ENCODE measurements around the gene DCST2.

Gene DCST2

GRCh38 chr1:155008015-155008941, 25.3 kb downstream of the DCST2 start:
- DNase-seq: no peak

DNA sequence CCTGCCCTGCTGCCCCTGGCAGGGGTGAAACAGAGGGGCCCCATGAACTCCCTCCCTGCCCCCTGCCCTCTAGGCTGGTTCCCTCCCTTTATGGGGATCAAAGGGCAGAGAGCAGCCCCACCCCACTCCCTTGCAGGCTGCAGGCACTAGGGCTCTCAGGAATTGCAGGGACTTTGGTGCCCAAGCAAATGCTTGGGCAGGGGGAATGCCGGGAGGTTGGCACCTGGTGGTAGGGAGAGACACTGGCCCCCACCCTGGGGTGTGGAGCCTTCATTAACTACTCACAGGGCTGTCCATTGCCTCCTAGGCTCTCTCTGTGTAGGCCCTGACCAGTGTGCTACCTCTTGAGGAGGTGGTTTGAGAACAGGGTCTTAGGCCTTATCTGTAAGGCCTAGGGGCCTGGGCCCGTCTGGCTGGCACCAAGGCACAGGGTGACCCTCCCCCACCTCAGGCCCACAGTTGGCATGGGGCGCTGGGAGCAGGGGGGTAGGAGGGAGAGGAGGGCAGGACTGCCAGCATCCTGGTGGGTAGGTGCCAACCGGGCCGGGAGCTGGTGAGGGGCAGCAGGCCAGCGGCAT, 26.2 kb downstream of the DCST2 start:
- DNase-seq: no peak

DNA sequence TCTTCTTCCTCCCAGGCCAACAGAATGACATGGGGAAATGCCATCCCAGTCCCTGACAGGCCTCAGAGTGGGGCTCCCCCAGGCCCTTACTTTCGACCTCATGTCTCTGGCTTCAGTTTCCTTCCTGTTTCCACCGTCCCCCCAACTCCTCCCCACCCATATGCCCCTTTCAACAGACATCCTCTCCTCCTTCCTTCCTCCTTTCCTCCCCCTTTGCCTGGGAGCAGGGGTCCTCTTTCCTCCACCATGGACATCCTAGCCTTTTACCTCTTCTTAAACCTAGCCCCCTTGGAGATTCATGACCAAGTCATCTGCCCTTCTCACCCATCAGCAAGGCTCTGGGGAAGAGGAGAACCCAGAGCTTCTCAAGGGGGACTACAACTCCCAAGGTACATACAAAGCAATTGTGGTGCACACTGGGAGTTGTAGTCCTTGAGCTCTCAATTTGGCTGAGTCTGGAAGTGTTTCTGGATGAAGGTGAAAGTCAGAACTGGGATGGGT, 26.9 kb downstream of the DCST2 start:
- peak; percentile 74 for DNase-seq

- no peak for DNase-seq
These were observed 28.2 kb downstream of the DCST2 start for GRCh38 chr1:155005076-155006011.

DNA sequence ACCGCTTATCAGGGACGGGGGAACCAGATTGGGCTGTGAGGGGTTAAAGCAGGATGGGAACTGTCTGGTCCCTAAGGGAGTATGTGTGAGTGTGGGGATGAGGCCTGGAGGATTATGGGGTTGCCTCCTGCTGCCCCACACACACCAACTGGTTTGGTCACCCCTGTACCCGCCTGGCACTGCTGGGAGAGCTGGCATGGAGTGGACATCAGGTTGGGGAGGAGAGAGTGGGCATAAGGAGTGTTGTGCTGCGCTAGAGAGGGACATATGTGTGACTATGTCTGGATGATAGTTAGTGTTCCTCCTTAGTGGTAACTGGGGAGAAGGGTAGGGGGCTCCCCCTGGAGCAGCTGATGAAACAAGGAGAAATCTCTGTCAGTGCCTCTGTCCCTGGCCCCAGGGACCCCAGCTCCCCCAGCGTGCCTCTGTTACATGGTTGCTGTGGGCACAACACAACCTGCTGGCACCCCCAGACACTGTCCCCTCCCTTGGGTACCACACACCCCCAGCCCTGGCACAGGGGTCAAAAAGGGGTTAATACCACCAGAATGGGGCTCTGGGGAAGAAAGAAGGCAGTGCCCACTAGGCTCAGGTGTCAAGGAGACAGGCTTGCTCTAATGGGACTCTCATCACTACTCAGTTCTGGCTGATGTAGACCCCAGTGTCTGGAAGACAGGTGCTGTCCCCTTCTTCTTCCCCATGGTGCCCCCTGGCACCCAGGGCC, 29.1 kb downstream of the DCST2 start:
- DNase-seq: no peak

DNA sequence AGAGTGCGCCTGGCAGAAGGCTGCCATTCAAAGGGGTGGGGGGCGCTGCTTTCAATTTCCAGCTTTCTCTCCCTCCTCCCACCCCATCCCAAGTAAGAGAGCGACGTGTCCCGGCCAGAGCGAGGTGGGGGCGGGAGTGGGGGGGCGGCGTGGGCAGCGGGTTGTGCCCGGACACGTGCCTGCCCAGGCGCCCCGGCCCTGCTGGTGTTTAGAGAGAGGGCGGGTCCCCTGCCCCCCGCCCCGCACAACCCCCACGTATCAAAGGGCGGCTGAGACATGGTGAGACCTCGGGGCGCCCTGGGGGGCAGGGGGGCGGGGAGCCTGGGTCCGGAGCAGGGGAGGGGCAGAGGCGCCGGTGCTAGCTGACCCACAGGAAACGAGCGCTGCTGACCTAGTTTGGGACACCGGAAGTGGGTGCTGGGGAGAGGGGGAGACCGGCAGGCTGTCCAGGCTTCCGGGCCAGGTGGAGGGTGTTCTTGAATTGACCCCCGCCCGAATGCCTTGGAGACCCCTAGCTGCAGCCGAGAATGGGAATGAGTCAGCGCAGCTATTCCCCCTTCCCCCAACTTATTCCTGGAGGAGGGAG, 29.7 kb downstream of the DCST2 start:
- no peak for DNase-seq

GRCh38 chr1:155003227-155003765, 30.3 kb downstream of the DCST2 start:
- peak; percentile 70 for DNase-seq

DNA sequence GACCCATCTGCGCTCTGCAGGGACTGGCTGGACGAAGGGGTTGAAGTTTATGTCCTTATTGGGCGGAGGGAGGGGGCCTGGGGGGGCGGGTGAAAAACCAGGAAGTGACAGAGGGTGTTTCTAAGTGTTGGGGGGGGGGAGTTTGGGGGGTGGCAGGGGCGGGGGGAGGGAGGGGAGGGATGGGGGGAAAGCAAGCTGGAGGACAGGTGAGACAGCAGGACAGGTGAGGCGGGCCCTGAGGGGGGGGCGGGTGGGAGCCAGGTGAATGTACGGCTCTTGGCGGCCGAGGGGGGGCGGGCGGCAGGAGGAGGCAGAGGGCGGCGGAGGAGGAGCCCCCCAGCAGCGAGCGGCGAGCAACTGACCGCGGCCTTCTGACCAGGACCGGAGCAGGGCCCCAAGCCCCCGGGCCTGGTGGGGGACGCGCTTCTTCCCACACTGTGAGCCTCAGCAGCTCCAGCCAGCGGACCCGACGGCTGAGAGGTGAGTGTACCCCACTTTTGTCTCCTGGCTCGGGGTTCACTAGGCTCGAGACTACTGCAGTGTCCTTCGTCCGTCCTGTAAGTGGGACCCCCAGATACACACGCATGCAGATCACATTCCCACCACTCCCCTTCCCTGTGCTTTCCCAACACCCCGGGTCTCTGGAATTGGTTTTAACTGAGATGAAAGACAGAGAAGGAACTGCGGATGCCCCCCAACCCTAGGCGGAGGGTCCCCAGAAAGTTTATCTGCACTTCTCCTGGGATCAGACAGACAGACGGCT, 30.9 kb downstream of the DCST2 start, which contains the start of gene ZBTB7B:
TSS of gene ZBTB7B (plus strand) at position 339 of the 763 bp plus-strand sequence. CDS start 11,859 bp downstream, outside the sequence.
- no peak for DNase-seq

DNA sequence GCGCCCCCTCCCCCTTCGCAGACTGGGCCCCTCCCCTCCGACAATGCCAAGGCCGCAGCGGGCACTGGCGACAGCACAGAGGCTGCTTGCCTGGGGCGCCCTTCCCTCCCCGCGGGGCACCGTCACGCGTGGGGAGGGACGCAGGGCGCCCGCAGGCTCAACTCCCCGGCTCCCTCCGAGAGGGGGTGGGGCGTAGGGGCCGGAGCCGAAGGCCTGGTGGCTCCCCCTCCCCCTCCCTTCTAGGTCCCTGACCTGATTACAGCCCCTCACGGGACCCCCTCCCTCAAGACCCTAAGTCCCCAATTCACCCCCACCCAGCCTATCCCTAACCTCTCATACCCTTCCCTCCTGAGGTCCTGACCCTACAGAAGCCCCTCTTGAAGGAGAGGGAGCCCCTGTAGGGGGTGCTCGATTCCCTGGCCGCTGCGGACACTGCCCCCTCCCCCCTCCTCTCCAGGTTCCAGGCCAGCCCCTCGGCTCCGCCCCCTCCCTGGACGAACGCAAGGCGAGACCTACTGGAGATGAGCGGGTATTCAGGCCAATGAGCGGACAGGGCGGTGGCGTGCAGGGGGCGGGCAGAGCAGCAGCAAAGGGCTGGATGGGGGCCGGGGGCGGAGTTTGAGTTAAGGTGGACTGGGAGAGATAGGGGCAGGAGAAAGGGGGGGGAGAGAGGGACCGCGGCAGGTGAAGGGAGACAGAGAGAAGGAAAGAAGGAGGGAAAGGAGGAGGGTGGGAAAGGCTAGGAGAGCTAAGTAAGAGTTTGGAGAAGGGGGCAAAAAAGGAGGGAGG, 31.7 kb downstream of the DCST2 start:
- DNase-seq: peak; percentile 98

DNA sequence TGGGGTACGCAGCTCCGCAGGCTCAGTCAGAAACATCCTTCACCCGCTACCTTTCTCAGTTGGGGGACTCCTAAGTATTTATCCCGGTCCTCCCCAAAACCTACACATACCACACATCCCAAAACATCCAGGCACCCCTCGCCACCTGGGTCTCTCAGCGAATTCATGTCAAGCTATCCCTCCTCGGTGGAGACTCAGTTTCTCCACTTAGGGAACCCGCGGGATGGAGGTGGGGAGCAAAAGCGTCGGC, 32.2 kb downstream of the DCST2 start:
- DNase-seq: no peak

DNA sequence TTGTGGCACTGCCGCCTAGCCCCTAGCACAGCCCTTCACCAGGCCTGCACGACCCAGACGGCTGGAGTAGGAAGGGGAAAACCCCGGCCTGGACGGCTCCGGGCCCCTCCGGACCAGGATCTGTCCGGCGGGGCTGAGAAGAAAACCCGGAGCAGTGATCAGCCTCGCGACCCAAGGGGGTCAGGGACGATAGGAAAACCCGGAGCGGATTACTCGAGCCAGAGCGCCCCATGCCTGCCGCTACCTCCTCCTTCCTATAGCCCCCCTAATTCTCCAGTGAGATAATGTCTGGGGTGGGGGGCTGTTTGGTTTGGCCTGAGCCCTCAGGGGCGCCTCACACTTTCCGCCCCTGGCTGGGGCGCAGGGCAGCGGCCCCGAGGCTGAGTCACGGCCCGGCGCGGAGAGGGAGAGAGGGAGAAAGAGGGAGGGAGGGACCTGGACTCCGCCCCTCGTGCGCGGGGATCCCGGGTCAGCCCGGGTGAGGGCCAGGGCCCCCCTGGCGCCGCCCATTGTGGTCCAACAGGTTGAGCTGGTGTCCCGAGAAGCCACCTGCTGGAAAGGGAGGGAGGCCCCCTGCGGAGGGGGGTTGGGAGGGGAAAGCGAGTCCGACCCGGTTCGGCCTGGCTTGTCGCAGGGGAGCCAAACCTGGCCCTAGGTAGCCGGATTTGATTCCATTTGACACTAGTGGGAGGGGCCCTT, 32.7 kb downstream of the DCST2 start:
- peak; percentile 92 for DNase-seq

DNA sequence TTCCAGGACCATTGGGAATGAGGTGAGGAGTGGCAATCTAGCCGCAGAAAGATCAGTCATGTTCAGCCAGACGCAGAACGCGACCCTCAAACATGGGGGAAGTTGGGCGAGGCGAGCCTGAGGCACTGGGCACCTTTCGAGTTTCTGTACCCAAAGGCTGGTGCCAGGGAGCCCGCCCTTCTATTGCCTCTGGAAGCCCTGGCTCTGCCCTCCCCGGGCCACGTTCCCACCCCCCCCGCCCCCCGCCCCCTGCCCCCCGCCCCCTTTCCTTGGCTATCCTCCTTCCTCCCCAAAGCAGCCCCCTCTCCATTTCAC, 33.2 kb downstream of the DCST2 start:
- DNase-seq: peak; percentile 84

GRCh38 chr1:154999571-155000410, 33.8 kb downstream of the DCST2 start:
- peak; percentile 85 for DNase-seq

- peak; percentile 91 for DNase-seq
These were observed 34.6 kb downstream of the DCST2 start for GRCh38 chr1:154998818-154999570.

DNA sequence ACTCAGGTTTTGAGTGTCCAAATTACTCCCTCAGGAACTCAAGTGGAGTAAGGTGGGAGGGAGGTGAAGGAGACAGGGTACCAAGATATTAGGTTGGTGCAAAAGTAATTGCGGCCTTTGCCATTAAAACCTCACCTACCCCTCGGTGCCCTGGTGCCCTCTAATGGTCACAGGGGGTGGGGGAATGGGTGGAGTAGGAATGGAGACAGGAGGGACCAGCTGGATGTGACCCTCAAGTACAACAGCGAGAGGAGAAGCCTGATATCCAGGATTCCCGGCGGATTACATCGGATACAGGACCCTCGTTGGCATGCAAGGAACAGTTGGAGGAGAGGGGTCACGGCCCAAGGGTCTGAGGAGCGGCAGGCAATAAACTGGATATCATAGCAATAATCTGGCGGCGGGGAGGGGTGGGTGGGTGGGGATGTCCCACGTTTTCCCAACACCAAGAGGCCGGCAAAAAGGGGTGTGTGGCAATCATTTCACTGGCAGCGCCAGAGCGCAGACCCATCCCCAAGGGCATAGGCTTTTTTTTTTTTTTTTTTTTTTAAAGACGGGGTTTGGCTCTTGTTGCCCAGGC, 35.3 kb downstream of the DCST2 start:
- DNase-seq: no peak

DNA sequence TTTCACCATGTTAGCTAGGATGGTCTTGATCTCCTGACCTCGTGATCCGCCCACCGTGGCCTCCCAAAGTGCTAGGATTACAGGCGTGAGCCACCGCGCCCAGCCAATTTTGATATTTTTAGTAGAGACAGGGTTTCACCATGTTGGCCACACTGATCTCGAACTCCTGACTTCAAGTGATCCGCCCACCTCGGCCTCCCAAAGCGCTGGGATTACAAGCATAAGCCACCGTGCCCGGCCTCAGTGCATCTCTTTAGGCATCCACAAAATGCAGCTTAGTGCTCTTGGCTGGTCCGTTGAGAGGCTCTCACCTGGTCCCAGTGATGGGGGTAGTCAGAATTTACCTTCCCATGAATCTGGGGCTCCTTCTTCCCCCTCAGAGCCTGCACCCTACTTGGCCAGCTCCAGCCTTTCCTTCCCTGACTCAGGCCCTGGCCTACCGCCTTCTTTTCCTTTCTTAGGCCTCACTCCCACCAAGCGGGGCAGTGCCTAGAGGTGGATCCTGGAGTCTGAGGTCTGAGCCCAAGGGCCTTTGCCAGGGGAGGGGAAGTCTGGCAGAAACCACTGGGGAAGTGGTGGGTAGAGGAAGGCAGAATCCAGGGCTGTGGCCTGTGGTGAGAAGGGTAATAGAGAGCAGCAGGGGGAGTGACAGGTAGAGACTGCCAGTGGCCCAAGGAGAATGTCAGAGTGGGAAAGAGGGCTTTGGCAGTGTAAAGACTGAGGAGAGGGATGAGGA, 36.4 kb downstream of the DCST2 start:
- no peak for DNase-seq

Measured in activated CD8-positive, alpha-beta memory T cell treated with anti-CD3 and anti-CD28 coated beads for 24 hours (primary cell).